Activated CD4-positive, alpha-beta memory T cell treated with anti-CD3 and anti-CD28 coated beads for 36 hours (primary cell): ENCODE data around the gene VAMP3. TPM values are rescaled to one million over a fixed set of nuclear protein-coding genes. Genes with fewer than 3 reads are reported as not detected.
A peak's percentile ranks its signal among the peaks of the same experiment; 100 is the strongest.

ENCODE experiments used
- CTCF ChIA-PET: fragments of 350-600 bp; sonication (Branson Sonifier 250); formaldehyde crosslinking; loops from one replicate; lab custom pipeline; 2021; ENCODE audit warnings: antibody characterized with exemption, inconsistent platforms; lab: Charles Lee
- POLR2A ChIA-PET: fragments of 350-600 bp; sonication (Branson Sonifier 250); formaldehyde crosslinking; loops from one replicate; lab custom pipeline; 2021; ENCODE audit warnings: antibody characterized with exemption; lab: Charles Lee
- DNase-seq: peaks from one replicate; pipeline ENCODE4 v3.0.0-alpha.2; 2020
- H3K27ac Mint-ChIP-seq: one replicate; pipeline ENCODE4 v1.8.0; 2021; ENCODE audit warnings: mixed read lengths
- H3K27me3 Mint-ChIP-seq: one replicate; pipeline ENCODE4 v1.8.0; 2021; ENCODE audit warnings: mixed read lengths
- H3K36me3 Mint-ChIP-seq: one replicate; pipeline ENCODE4 v1.8.0; 2021; ENCODE audit warnings: mixed read lengths
- H3K4me1 Mint-ChIP-seq: one replicate; pipeline ENCODE4 v1.8.0; 2021; ENCODE audit warnings: low read depth, mixed read lengths
- H3K4me3 Mint-ChIP-seq: one replicate; pipeline ENCODE4 v1.8.0; 2021; ENCODE audit warnings: mild to moderate bottlenecking, mixed read lengths
- H3K9me3 Mint-ChIP-seq: one replicate; pipeline ENCODE4 v1.8.0; 2021; ENCODE audit warnings: mixed read lengths
- intact Hi-C: fragments of 100-400 bp; cut with micrococcal nuclease; formaldehyde crosslinking; loops from one replicate; pipeline ENCODE4 v1.15.1; 2023
- total RNA-seq, 2 experiments: library from RNA; stranded (reverse); gene quantifications; one replicate each; pipeline ENCODE4 v1.2.3, GENCODE V29; 2021

VAMP3 gene
- total RNA-seq, 2 experiments from 2014 or later = 19.9 to 21.8 TPM

GRCh38 chr1:7821282-7821681 lies 50.2 kb downstream of the VAMP3 start:
- no peaks in the 10 kb centered on the region for H3K27me3 Mint-ChIP-seq
- peaks cover 13% of the 10 kb centered on the region for H3K36me3 Mint-ChIP-seq
- CTCF ChIA-PET = interaction anchor here (2.0 kb wide), 1 partner anchor 69 kb away, joined by 6 read pairs; no protein-coding TSS in a partner anchor
- no peak overlapping the region for H3K4me3 Mint-ChIP-seq
- no peaks in the 10 kb centered on the region for H3K4me1 Mint-ChIP-seq
- no peak for DNase-seq
- H3K27ac Mint-ChIP-seq = no peak overlapping the region
- intact Hi-C loops = no loop called here
- H3K9me3 Mint-ChIP-seq = no peaks in the 10 kb centered on the region
- POLR2A ChIA-PET = no interaction called here

- H3K27ac Mint-ChIP-seq = no peak overlapping the region
- intact Hi-C loops = no loop called here
- H3K9me3 Mint-ChIP-seq = no peaks in the 10 kb centered on the region
- CTCF ChIA-PET = no interaction called here
- H3K4me1 Mint-ChIP-seq = peaks cover 12% of the 10 kb centered on the region
- no peak overlapping the region for H3K4me3 Mint-ChIP-seq
- H3K36me3 Mint-ChIP-seq = peaks cover 15% of the 10 kb centered on the region
- DNase-seq = no peak
- H3K27me3 Mint-ChIP-seq = no peaks in the 10 kb centered on the region
- POLR2A ChIA-PET = no interaction called here
These were observed 53.6 kb downstream of the VAMP3 start for GRCh38 chr1:7824701-7825100.

- DNase-seq = no peak
- Mint-ChIP-seq H3K4me1 (peaks cover 12% of the 10 kb centered on the region), H3K9me3 (no peaks in the 10 kb centered on the region), H3K4me3 (peak overlapping the region; percentile 84), H3K27ac (no peak overlapping the region), H3K36me3 (peaks cover 13% of the 10 kb centered on the region), H3K27me3 (no peaks in the 10 kb centered on the region)
- intact Hi-C loops = no loop called here
- ChIA-PET POLR2A (no interaction called here), CTCF (interaction anchor here (1.7 kb wide), 1 partner anchor 74 kb away, joined by 4 read pairs; no protein-coding TSS in a partner anchor)
These were observed 55.3 kb downstream of the VAMP3 start for GRCh38 chr1:7826363-7826762.

- ChIA-PET POLR2A (no interaction called here), CTCF (interaction anchor here (1.7 kb wide), 1 partner anchor 75 kb away, joined by 4 read pairs; no protein-coding TSS in a partner anchor)
- H3K4me1 Mint-ChIP-seq = peaks cover 12% of the 10 kb centered on the region
These were observed 56.2 kb downstream of the VAMP3 start for GRCh38 chr1:7827126-7827955.

More at GRCh38 chr1:7827126-7827955, 56.2 kb downstream of the VAMP3 start:
- Mint-ChIP-seq H3K9me3 (no peaks in the 10 kb centered on the region), H3K27me3 (no peaks in the 10 kb centered on the region), H3K36me3 (peaks cover 8% of the 10 kb centered on the region), H3K4me3 (peak overlapping the region; percentile 84), H3K27ac (peak overlapping the region; percentile 79)
- intact Hi-C loops = no loop called here
- peak; percentile 47 for DNase-seq

Other genes starting within 250 kb of the VAMP3 start
- 1 to 10 TPM; 2.3 to 2.9 TPM for gene PER3, start 13.0 kb downstream of the VAMP3 start, total RNA-seq
- gene UTS2, start 81.8 kb downstream of the VAMP3 start, total RNA-seq = not detected
- 10 to 100 TPM; 59.9 to 64.0 TPM for gene TNFRSF9, start 169.5 kb downstream of the VAMP3 start, total RNA-seq
- 100 to 1,000 TPM; 429 to 457 TPM for gene PARK7, start 190.4 kb downstream of the VAMP3 start, total RNA-seq